ENCODE measurements around the gene NUDT8.
"Not testable (repeated sequence)": the region's sequence is repeated elsewhere in the genome, so short reads cannot be mapped to it uniquely, and the experiment has no call there.

NUDT8 gene

DNA sequence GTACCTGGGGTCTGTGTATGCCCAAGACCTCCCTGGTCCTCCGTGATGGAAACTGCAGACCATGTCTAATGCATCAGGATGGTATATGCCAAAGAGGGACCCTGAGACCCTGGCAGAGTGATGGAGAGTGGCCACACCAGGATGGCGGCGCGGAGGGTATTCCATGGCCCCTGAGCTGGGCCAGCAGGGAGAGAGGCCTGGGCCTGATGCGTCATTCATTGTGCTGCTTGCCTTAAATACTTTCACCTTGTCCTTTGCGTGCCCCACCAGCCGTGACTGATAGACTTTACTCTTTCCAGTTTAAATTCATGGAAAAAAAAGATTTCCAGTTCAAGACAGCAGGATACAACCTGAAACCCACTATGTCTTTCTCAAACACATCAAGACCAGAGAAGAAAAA is 28.6 kb downstream of the NUDT8 start:
- TF ChIP-seq, protein P1, sequence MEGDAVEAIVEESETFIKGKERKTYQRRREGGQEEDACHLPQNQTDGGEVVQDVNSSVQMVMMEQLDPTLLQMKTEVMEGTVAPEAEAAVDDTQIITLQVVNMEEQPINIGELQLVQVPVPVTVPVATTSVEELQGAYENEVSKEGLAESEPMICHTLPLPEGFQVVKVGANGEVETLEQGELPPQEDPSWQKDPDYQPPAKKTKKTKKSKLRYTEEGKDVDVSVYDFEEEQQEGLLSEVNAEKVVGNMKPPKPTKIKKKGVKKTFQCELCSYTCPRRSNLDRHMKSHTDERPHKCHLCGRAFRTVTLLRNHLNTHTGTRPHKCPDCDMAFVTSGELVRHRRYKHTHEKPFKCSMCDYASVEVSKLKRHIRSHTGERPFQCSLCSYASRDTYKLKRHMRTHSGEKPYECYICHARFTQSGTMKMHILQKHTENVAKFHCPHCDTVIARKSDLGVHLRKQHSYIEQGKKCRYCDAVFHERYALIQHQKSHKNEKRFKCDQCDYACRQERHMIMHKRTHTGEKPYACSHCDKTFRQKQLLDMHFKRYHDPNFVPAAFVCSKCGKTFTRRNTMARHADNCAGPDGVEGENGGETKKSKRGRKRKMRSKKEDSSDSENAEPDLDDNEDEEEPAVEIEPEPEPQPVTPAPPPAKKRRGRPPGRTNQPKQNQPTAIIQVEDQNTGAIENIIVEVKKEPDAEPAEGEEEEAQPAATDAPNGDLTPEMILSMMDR (IDR thresholded peaks at IDR 0.05; ENCODE audit: insufficient read depth, missing control alignments), result no peak
- DNase-seq (ENCODE audit: insufficient read length, low spot score) (no peak), FAIRE-seq (no peak)

DNA sequence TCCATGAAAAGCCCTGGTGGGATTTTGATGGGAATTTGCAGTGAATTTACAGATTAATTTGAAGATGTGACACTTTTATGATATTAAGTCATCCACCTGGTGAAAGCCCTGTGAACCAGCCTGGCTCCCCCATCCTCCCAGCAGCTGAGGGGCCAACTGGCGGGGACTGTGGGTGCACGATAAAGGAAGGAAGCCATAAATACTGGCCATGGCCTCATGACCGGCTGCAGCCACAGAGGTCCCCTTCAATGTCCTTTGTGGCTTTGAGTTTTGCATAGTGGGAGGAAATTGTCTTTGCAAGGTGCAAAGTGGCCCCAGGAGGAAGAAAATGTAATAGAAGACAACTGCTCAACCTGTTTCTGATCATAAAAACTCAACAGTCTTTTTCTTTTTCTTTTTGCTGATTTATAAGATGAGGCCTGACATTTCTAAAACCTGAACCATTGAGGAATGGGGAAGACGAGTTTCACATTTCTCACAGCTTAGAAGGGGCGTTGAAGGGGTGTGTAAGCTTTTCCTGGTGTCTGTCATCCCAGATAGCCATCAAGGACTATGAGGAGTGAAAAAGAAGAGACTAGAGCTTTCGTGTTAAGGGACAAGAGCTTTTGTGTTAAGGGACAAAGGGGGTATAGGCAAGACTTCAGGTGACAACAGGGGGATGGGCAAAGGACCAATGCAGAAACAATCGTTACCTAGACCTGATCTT is 29.3 kb downstream of the NUDT8 start:
- TF ChIP-seq, protein P1 (IDR thresholded peaks at IDR 0.05; ENCODE audit: insufficient read depth, missing control alignments), result no peak
- FAIRE-seq (no peak), DNase-seq (ENCODE audit: insufficient read length, low spot score) (no peak)

DNA sequence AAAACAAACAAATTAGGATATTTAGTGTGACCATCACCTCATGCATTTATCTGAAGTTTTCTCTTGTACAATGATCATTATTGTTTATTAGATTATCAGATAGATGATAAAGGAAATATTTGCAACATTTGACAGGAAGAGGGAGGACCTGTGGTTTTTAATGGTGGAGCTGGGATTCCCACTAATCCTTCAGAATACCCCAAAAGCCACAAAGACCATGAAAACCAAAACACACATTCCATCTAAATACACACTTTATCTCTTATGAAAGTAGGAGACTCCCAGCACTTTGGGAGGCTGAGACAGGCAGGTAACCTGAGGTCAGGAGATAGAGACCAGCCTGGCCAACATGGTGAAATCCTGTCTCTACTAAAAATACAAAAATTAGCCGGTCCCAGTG is 30.6 kb downstream of the NUDT8 start:
- FAIRE-seq (no peak), DNase-seq (ENCODE audit: insufficient read length, low spot score) (no peak)
- TF ChIP-seq, protein P1 (IDR thresholded peaks at IDR 0.05; ENCODE audit: insufficient read depth, missing control alignments), result no peak

DNA sequence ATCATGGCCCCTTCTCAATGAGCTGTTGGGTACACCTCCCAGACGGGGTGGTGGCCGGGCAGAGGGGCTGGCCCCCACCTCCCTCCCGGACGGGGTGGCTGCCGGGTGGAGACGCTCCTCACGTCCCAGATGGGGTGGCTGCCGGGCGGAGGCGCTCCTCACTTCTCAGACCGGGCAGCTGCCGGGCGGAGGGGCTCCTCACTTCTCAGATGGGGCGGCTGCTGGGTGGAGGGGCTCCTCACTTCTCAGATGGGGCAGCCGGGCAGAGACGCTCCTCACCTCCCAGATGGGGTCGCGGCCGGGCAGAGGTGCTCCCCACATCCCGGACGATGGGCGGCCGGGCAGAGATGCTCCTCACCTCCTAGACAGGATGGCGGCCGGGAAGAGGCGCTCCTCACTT is 31.8 kb downstream of the NUDT8 start:
- DNase-seq (ENCODE audit: insufficient read length, low spot score); FAIRE-seq: not testable (repeated sequence)

DNA sequence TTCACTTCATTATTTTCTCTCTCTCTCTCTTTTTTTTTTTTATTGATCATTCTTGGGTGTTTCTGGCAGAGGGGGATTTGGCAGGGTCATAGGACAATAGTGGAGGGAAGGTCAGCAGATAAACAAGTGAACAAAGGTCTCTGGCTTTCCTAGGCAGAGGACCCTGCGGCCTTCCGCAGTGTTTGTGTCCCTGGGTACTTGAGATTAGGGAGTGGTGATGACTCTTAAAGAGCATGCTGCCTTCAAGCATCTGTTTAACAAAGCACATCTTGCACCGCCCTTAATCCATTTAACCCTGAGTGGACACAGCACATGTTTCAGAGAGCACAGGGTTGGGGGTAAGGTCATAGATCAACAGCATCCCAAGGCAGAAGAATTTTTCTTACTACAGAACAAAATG is 32.3 kb downstream of the NUDT8 start:
- FAIRE-seq, result not testable (repeated sequence)

DNA sequence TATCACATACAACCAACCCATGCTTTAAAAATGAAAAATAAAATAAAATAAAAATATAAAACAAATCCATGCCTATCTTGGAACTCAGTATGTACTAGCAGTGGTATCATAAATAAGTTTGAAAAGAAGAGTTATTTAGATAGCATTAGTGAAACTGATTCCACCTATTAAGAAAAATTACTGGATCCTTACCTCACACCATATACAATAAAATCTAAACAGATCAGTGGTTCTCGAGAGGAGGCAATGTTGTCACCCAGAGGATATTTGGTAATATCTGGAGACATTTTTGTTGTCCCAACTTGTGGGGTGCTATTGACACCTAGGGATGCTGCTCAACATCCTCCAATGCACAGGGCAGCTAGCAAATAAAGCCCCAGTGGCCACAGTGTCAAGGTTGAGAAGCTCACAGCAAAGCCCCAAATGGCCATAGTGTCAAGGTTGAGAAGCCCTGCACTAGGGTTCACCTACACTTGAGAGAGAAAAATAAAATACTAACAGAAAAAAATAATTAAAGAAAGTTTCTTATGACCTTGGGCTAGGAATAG is 32.9 kb downstream of the NUDT8 start:
- no peak for FAIRE-seq
- DNase-seq (ENCODE audit: insufficient read length, low spot score), result no peak
- TF ChIP-seq, protein P1 (IDR thresholded peaks at IDR 0.05; ENCODE audit: insufficient read depth, missing control alignments), result no peak

More for the DNA sequence above, 32.3 kb downstream of the NUDT8 start:
- DNase-seq (ENCODE audit: insufficient read length, low spot score), result not testable (repeated sequence)

DNA sequence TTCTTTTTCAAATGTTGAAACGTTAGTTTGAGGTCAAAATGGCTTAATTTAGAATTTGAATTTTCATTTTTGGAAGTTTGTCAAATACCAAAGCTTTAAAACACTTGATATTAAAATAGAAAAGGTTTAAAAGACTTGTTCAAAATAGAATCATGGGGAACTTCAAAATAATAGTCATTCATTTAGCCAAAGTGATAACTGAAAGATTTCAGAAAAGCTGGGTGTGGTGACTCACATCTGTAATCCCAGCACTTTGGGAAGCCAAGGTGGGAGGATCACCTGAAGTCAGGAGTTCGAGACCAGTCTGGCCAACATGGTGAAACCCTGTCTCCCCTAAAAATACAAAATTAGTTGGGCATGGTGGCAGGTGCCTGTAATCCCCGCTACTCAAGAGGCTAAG is 35.3 kb downstream of the NUDT8 start:
- DNase-seq (ENCODE audit: insufficient read length, low spot score), result no peak
- TF ChIP-seq, protein P1 (IDR thresholded peaks at IDR 0.05; ENCODE audit: insufficient read depth, missing control alignments), result no peak
- no peak for FAIRE-seq

DNA sequence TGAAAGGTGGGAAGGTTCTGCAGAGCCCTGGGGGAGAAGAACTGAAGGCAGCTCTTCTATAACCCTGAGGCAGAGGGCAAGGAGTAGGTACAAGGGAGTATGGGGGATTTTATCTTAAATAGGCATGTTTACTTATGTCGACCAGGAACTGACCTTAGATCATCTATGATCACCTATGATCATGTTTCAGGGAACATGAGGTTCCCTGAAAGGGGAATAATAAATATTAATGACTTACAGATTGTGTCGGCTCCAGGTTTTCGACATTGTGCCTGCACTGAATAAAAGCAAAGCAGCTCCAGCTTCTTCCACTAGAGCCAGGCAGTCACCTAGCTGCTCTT is 36.2 kb downstream of the NUDT8 start:
- TF ChIP-seq, protein P1 (IDR thresholded peaks at IDR 0.05; ENCODE audit: insufficient read depth, missing control alignments), result no peak
- no peak for FAIRE-seq
- DNase-seq (ENCODE audit: insufficient read length, low spot score), result no peak

All from D721Med (cell line).